SK-N-SH treated with all-trans-retinoic acid at 6 μM for 48 hours (cell line): ENCODE measurements around the gene MMP1.

ENCODE experiments used
- ATAC-seq: fragments of 200-7000 bp; cut with Tn5 transposase; 3 replicates; pipeline ENCODE4 v1.9.1; 2020; ENCODE audit warnings: mild to moderate bottlenecking, moderate library complexity
- ARNTL ChIP-seq: fragments of 450-650 bp; formaldehyde crosslinking; IDR thresholded peaks from 2 replicates; pipeline ENCODE4 v1.5.0; 2020; ENCODE audit warnings: low read depth, mild to moderate bottlenecking, moderate library complexity, borderline replicate concordance
- CREB5 ChIP-seq: fragments of 250-450 bp; sonication (Bioruptor Pico); IDR thresholded peaks from 2 replicates; pipeline ENCODE4 v1.5.1; 2020; ENCODE audit warnings: low read depth, mild to moderate bottlenecking, moderate library complexity
- CSDC2 ChIP-seq: fragments of 250-450 bp; sonication (Bioruptor Pico); IDR thresholded peaks from 2 replicates; pipeline ENCODE4 v1.5.0; 2020; ENCODE audit warnings: mild to moderate bottlenecking, moderate library complexity
- ESRRG ChIP-seq: fragments of 250-450 bp; sonication (Bioruptor Pico); IDR thresholded peaks from 2 replicates; pipeline ENCODE4 v1.6.1; 2021; ENCODE audit warnings: mild to moderate bottlenecking
- GLIS3 ChIP-seq: fragments of 250-450 bp; sonication (Bioruptor Pico); IDR thresholded peaks from 2 replicates; pipeline ENCODE4 v1.5.0; 2020; ENCODE audit warnings: mild to moderate bottlenecking, moderate library complexity
- ISL1 ChIP-seq: fragments of 250-450 bp; sonication (Bioruptor Pico); IDR thresholded peaks from 2 replicates; pipeline ENCODE4 v2.1.2; 2022; ENCODE audit warnings: mild to moderate bottlenecking, moderate library complexity
- OSR1 ChIP-seq: fragments of 250-450 bp; sonication (Bioruptor Pico); IDR thresholded peaks from 2 replicates; pipeline ENCODE4 v1.8.0; 2022; ENCODE audit warnings: moderate library complexity, mild to moderate bottlenecking, inconsistent platforms
- PATZ1 ChIP-seq: fragments of 250-450 bp; sonication (Bioruptor Pico); IDR thresholded peaks from 2 replicates; pipeline ENCODE4 v1.8.0; 2020; ENCODE audit warnings: mild to moderate bottlenecking, moderate library complexity, borderline replicate concordance
- PPARA ChIP-seq: fragments of 250-450 bp; sonication (Bioruptor Pico); IDR thresholded peaks from 2 replicates; pipeline ENCODE4 v1.5.0; 2020; ENCODE audit warnings: mild to moderate bottlenecking, borderline replicate concordance
- RARB ChIP-seq: fragments of 250-450 bp; sonication (Bioruptor Pico); IDR thresholded peaks from 2 replicates; pipeline ENCODE4 v1.8.0; 2021; ENCODE audit warnings: mild to moderate bottlenecking, moderate library complexity
- TCF4 ChIP-seq: fragments of 250-450 bp; sonication (Bioruptor Pico); IDR thresholded peaks from 2 replicates; pipeline ENCODE4 v1.8.0; 2021; ENCODE audit warnings: mild to moderate bottlenecking, moderate library complexity, borderline replicate concordance
- TOX ChIP-seq: fragments of 250-450 bp; sonication (Bioruptor Pico); IDR thresholded peaks from 2 replicates; pipeline ENCODE4 v1.8.0; 2021; ENCODE audit warnings: mild to moderate bottlenecking, moderate library complexity, borderline replicate concordance
- TSHZ2 ChIP-seq: fragments of 250-450 bp; sonication (Bioruptor Pico); IDR thresholded peaks from 2 replicates; pipeline ENCODE4 v1.5.0; 2020; ENCODE audit warnings: mild to moderate bottlenecking, moderate library complexity
- ZC3H10 ChIP-seq: fragments of 250-450 bp; sonication (Bioruptor Pico); IDR thresholded peaks from 2 replicates; pipeline ENCODE4 v1.5.1; 2021; ENCODE audit warnings: mild to moderate bottlenecking, moderate library complexity
- ZFP30 ChIP-seq: fragments of 450-650 bp; formaldehyde crosslinking; IDR thresholded peaks from 2 replicates; pipeline ENCODE4 v1.5.0; 2022; ENCODE audit warnings: mild to moderate bottlenecking, moderate library complexity
- ZNF565 ChIP-seq: fragments of 450-650 bp; formaldehyde crosslinking; conservative IDR thresholded peaks from 2 replicates; pipeline ENCODE4 v1.5.0; 2020; ENCODE audit warnings: low read depth, mild to moderate bottlenecking, moderate library complexity
- ZNF70 ChIP-seq: fragments of 450-650 bp; formaldehyde crosslinking; IDR thresholded peaks from 2 replicates; pipeline ENCODE4 v1.5.0; 2020; ENCODE audit warnings: mild to moderate bottlenecking, moderate library complexity
- ZNF8 ChIP-seq: fragments of 450-650 bp; formaldehyde crosslinking; IDR thresholded peaks from 2 replicates; pipeline ENCODE4 v1.5.0; 2020; ENCODE audit warnings: mild to moderate bottlenecking, moderate library complexity

The MMP1 gene

GRCh38 chr11:102832612-102833011 lies 34.7 kb upstream of the MMP1 start:
- no peak for ATAC-seq
- TF ChIP-seq PPARA (CRISPR knock-in tag) (no peak), CSDC2 (no peak), TSHZ2 (CRISPR knock-in tag) (no peak), PATZ1 (no peak), ZNF8 (CRISPR knock-in tag) (no peak), ZNF565 (CRISPR knock-in tag) (no peak), TOX (no peak)

GRCh38 chr11:102831489-102832440 lies 33.8 kb upstream of the MMP1 start:
- TF ChIP-seq ZNF70 (CRISPR knock-in tag) (no peak), TOX (no peak), ESRRG (CRISPR knock-in tag) (no peak), CREB5 (CRISPR knock-in tag) (no peak), OSR1 (no peak), PATZ1 (peak; percentile 25; the same call in 1 of the 2 replicates), ARNTL (CRISPR knock-in tag) (no peak)
- ATAC-seq, result peak; percentile 84

- ATAC-seq, result no peak
- TF ChIP-seq GLIS3 (CRISPR knock-in tag) (no peak), TCF4 (CRISPR knock-in tag) (no peak), CSDC2 (no peak), ESRRG (CRISPR knock-in tag) (no peak), ZNF70 (CRISPR knock-in tag) (no peak), ZC3H10 (CRISPR knock-in tag) (no peak), PPARA (CRISPR knock-in tag) (no peak), PATZ1 (no peak), ARNTL (CRISPR knock-in tag) (no peak), TOX (no peak)
Measured at GRCh38 chr11:102831128-102831488, 33.1 kb upstream of the MMP1 start.

- peak; percentile 48 for ATAC-seq
- TF ChIP-seq CSDC2, result no peak
- TF ChIP-seq TCF4 (CRISPR knock-in tag), result no peak
- TF ChIP-seq PATZ1, result no peak
- TF ChIP-seq TSHZ2 (CRISPR knock-in tag), result no peak
- TF ChIP-seq ISL1, result no peak
- TF ChIP-seq RARB, result no peak
- TF ChIP-seq ZFP30 (CRISPR knock-in tag), result no peak
- TF ChIP-seq ARNTL (CRISPR knock-in tag), result no peak
Measured at GRCh38 chr11:102830001-102830727, 32.2 kb upstream of the MMP1 start.
